ENCODE results near the gene PTPN22. TPM values are rescaled to one million over a fixed set of nuclear protein-coding genes. Genes with fewer than 3 reads are reported as not detected.

Gene PTPN22
- total and polyA plus RNA-seq, 9 of the 15 experiments (the other 6 are each of a cell fraction or from before 2014, with no cell fraction given), result 0.45 to 4.6 (median 1.1) TPM

- no peak for TF ChIP-seq ELK1 (CRISPR knock-in tag; IDR thresholded peaks at IDR 0.05)
- no peak for TF ChIP-seq CBX3 (IDR thresholded peaks at IDR 0.05; ENCODE audit: borderline replicate concordance in 1 of 2, low read length in 2 of 2)
- no peak for TF ChIP-seq IRF1 (CRISPR knock-in tag; IDR thresholded peaks at IDR 0.05; ENCODE audit: borderline replicate concordance)
- no peak for TF ChIP-seq STAT5A (IDR thresholded peaks at IDR 0.05; ENCODE audit: borderline replicate concordance, low read length)
- TF ChIP-seq XRCC4 (IDR thresholded peaks at IDR 0.05; ENCODE audit: extremely low read depth, insufficient read depth, insufficient read length), result no peak
- TF ChIP-seq TAF9B (IDR thresholded peaks at IDR 0.05; ENCODE audit: partially characterized antibody), result peak; percentile 43
- no peak for TF ChIP-seq MAX (CRISPR knock-in tag; IDR thresholded peaks at IDR 0.05)
- TF ChIP-seq ZNF592 (IDR thresholded peaks at IDR 0.05), result 0 out of 2 replicates have a peak, but pooled peaks have one; percentile 12
- TF ChIP-seq KLF13 (tag; IDR thresholded peaks at IDR 0.05; ENCODE audit: borderline replicate concordance, low read depth), result 0 out of 2 replicates have a peak, but pooled peaks have one; percentile 18
- 0 out of 2 replicates have a peak, but pooled peaks have one; percentile 49 for TF ChIP-seq HINFP (tag; conservative IDR thresholded peaks at IDR 0.05; ENCODE audit: low read depth)
- no peak for TF ChIP-seq ASH1L (IDR thresholded peaks at IDR 0.05; ENCODE audit: borderline replicate concordance, low read depth, partially characterized antibody)
- TF ChIP-seq ZNF584 (CRISPR knock-in tag; IDR thresholded peaks at IDR 0.05; ENCODE audit: low read depth), result no peak
- no peak for TF ChIP-seq SMAD2 (IDR thresholded peaks at IDR 0.05; ENCODE audit: low read depth, low read length)
- TF ChIP-seq SP2 (IDR thresholded peaks at IDR 0.05; ENCODE audit: extremely low read depth, low read depth, low read length, poor library complexity, severe bottlenecking), result peak; percentile 22
- TF ChIP-seq FOXA1 (IDR thresholded peaks at IDR 0.05; ENCODE audit: borderline replicate concordance), result no peak
- no peak for TF ChIP-seq ZBTB7A (IDR thresholded peaks at IDR 0.05; ENCODE audit: borderline replicate concordance, control insufficient read depth, low read depth, low read length)
- TF ChIP-seq TAF7 (tag; IDR thresholded peaks at IDR 0.05), result peak; percentile 59; the same call in 1 of the 2 replicates
- no peak; the same call in 1 of the 2 replicates for TF ChIP-seq FOXK1 (CRISPR knock-in tag; IDR thresholded peaks at IDR 0.05; ENCODE audit: borderline replicate concordance)
Observed at GRCh38 chr1:113905435-113905861, 33.9 kb upstream of the PTPN22 start (continued).

Data from K562 (cell line).